ENCODE results near the gene SLC9A9.

Gene SLC9A9

DNA sequence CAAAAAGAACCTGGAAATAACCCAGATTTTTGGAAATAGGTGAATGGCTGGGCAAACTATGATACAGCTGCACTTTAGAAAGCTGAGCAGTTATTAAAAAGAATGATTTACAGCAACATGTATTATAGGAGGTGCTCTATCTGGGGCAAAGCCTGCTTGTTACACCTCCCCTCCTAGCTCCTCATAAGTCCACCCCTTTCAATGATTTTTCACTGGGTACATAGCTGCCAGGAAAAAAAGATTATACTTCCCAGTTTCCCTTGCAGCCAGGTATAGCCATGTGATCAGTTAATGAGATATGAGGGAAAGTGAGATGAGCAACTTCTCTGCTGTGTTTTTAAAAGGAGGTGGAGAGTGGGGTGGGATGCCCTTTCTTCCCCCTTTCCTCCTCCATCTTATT, 631.0 kb downstream of the SLC9A9 start:
- H2BK5ac ChIP-seq (ENCODE audit: low read depth, low read length, poor library complexity) = no peak overlapping the region

DNA sequence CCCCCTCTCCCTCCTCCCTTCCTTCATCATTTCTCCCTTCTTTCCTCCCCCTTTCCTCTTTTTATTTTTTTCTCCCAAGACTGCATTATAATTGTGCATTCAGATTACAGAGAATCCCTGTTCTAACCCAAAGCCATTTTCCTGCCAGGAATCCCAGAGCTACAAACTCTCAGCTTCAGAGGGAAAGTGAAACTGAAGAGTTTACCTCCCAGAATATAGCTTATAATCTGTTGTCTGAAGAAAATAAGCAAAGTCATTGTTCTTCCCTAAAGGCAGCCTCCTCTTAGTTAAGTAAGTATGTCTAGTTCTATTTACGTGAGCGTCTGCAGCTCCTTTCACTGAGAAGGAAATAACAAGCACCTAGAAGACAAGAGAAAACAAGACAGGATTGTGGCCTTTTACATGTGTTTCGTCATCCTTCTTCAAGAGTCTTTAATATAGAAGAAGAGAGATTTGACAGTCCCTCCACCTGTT, 631.5 kb downstream of the SLC9A9 start:
- no CpG with 5 or more reads among the region's 3 CpGs for WGBS (ENCODE audit: extremely low coverage, insufficient coverage, insufficient read length)
- no peaks in the 10 kb centered on the region for H3K27me3 ChIP-seq (ENCODE audit: insufficient read depth, low read length)
- H4K91ac ChIP-seq (ENCODE audit: low read depth, low read length) = no peak overlapping the region
- no peaks in the 10 kb centered on the region for H3K79me1 ChIP-seq (ENCODE audit: low read length)
- no peak overlapping the region for H3K4me2 ChIP-seq (ENCODE audit: low read length)
- H3K18ac ChIP-seq (ENCODE audit: low read length) = no peak overlapping the region
- no peak overlapping the region for H2BK5ac ChIP-seq (ENCODE audit: low read depth, low read length, poor library complexity)
- no peak overlapping the region for H4K8ac ChIP-seq (ENCODE audit: low read depth, low read length)
- H2BK120ac ChIP-seq (ENCODE audit: insufficient read depth, low read length, poor library complexity) = no peak overlapping the region
- no peaks in the 10 kb centered on the region for H3K4me1 ChIP-seq (ENCODE audit: control insufficient read depth in 1 of 2, insufficient read depth in 2 of 2, low read length in 2 of 2)
- H3K36me3 ChIP-seq (ENCODE audit: control insufficient read depth in 1 of 2, insufficient read depth in 2 of 2, low read length in 2 of 2) = no peaks in the 10 kb centered on the region
- H3K9ac ChIP-seq (ENCODE audit: low read length) = no peak overlapping the region
- H3K4ac ChIP-seq (ENCODE audit: low read depth, low read length) = no peak overlapping the region
- no peak overlapping the region for H4K12ac ChIP-seq (ENCODE audit: low read depth, low read length)
- no peaks in the 10 kb centered on the region for H3K79me2 ChIP-seq (ENCODE audit: control insufficient read depth, insufficient read depth, low read length, poor library complexity)
- no peak overlapping the region for H2AK5ac ChIP-seq (ENCODE audit: low read length)
- no peak for DNase-seq
- H2BK12ac ChIP-seq (ENCODE audit: low read length) = no peak overlapping the region
- no peak overlapping the region for H2AFZ ChIP-seq (ENCODE audit: insufficient read depth, low read length, poor library complexity)
- H3K4me3 ChIP-seq (ENCODE audit: low read depth, low read length) = no peak overlapping the region
- no peak overlapping the region for H3K27ac ChIP-seq (ENCODE audit: low read depth, low read length)
- H3K14ac ChIP-seq (ENCODE audit: low read length) = no peak overlapping the region
- no peak overlapping the region for H3K23ac ChIP-seq (ENCODE audit: low read length)
- no peaks in the 10 kb centered on the region for H3K9me3 ChIP-seq (ENCODE audit: insufficient read depth, low read depth, low read length)

More for the DNA sequence above, 631.0 kb downstream of the SLC9A9 start:
- H4K91ac ChIP-seq (ENCODE audit: low read depth, low read length) = no peak overlapping the region
- H3K9me3 ChIP-seq (ENCODE audit: insufficient read depth, low read depth, low read length) = no peaks in the 10 kb centered on the region
- no peak overlapping the region for H2AFZ ChIP-seq (ENCODE audit: insufficient read depth, low read length, poor library complexity)
- no peak overlapping the region for H3K4me3 ChIP-seq (ENCODE audit: low read depth, low read length)
- H3K14ac ChIP-seq (ENCODE audit: low read length) = no peak overlapping the region
- no peak overlapping the region for H4K8ac ChIP-seq (ENCODE audit: low read depth, low read length)
- H3K79me2 ChIP-seq (ENCODE audit: control insufficient read depth, insufficient read depth, low read length, poor library complexity) = no peaks in the 10 kb centered on the region
- H2BK120ac ChIP-seq (ENCODE audit: insufficient read depth, low read length, poor library complexity) = no peak overlapping the region
- H3K23ac ChIP-seq (ENCODE audit: low read length) = no peak overlapping the region
- no peak overlapping the region for H2AK5ac ChIP-seq (ENCODE audit: low read length)
- H3K79me1 ChIP-seq (ENCODE audit: low read length) = no peaks in the 10 kb centered on the region
- DNase-seq = no peak
- H3K18ac ChIP-seq (ENCODE audit: low read length) = no peak overlapping the region
- no peaks in the 10 kb centered on the region for H3K27me3 ChIP-seq (ENCODE audit: insufficient read depth, low read length)
- H3K4ac ChIP-seq (ENCODE audit: low read depth, low read length) = no peak overlapping the region
- no peak overlapping the region for H3K4me2 ChIP-seq (ENCODE audit: low read length)
- H3K27ac ChIP-seq (ENCODE audit: low read depth, low read length) = no peak overlapping the region
- no peak overlapping the region for H4K12ac ChIP-seq (ENCODE audit: low read depth, low read length)
- H3K36me3 ChIP-seq (ENCODE audit: control insufficient read depth in 1 of 2, insufficient read depth in 2 of 2, low read length in 2 of 2) = no peaks in the 10 kb centered on the region
- no peak overlapping the region for H3K9ac ChIP-seq (ENCODE audit: low read length)
- no peaks in the 10 kb centered on the region for H3K4me1 ChIP-seq (ENCODE audit: control insufficient read depth in 1 of 2, insufficient read depth in 2 of 2, low read length in 2 of 2)
- H2BK12ac ChIP-seq (ENCODE audit: low read length) = no peak overlapping the region
